Thyroid gland (tissue), 4 donors: ENCODE results near the gene C2orf92.

Source experiments
- POLR2A ChIP-seq, 2 donors: fragments of 450-650 bp; IDR thresholded peaks; one replicate each; pipeline ENCODE4 v1.6.1; 2017; ENCODE audit warnings: antibody characterized with exemption in 2 of 2, mild to moderate bottlenecking in 2 of 2, moderate library complexity in 1 of 2
- TF ChIP-seq, protein P1 (sequence below), 6 experiments: fragments of 200-600 bp in 3 of 6; fragments of 450-650 bp in 3 of 6; sonication (generic) in 3 of 6; IDR thresholded peaks; one replicate each; pipeline ENCODE4 v1.5.1; 2016 to 2019; ENCODE audit warnings: antibody characterized with exemption in 6 of 6, mild to moderate bottlenecking in 2 of 6, inconsistent platforms in 1 of 6, moderate library complexity in 1 of 6

DNA sequence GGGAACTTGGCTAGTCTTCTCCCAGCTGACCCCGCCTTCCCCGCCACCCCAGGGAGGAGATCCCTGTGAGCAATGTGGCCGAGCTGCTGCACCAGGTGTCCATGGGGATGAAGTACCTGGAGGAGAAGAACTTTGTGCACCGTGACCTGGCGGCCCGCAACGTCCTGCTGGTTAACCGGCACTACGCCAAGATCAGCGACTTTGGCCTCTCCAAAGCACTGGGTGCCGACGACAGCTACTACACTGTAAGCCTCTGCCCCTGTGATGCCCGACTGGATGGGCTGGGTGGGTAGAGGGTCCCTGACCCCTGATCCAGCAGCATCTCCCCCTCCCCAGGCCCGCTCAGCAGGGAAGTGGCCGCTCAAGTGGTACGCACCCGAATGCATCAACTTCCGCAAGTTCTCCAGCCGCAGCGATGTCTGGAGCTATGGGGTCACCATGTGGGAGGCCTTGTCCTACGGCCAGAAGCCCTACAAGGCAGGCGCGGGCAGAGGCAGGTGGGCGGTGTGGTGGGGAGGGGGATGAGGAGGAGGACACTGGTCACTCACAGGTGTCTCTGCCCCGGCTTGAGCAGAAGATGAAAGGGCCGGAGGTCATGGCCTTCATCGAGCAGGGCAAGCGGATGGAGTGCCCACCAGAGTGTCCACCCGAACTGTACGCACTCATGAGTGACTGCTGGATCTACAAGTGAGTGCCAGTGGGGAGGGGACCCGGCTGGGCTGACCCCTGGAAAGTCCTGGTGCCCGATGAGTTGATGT lies 68.1 kb downstream of the C2orf92 start:
- TF ChIP-seq, protein P1, sequence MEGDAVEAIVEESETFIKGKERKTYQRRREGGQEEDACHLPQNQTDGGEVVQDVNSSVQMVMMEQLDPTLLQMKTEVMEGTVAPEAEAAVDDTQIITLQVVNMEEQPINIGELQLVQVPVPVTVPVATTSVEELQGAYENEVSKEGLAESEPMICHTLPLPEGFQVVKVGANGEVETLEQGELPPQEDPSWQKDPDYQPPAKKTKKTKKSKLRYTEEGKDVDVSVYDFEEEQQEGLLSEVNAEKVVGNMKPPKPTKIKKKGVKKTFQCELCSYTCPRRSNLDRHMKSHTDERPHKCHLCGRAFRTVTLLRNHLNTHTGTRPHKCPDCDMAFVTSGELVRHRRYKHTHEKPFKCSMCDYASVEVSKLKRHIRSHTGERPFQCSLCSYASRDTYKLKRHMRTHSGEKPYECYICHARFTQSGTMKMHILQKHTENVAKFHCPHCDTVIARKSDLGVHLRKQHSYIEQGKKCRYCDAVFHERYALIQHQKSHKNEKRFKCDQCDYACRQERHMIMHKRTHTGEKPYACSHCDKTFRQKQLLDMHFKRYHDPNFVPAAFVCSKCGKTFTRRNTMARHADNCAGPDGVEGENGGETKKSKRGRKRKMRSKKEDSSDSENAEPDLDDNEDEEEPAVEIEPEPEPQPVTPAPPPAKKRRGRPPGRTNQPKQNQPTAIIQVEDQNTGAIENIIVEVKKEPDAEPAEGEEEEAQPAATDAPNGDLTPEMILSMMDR (IDR thresholded peaks at IDR 0.05), result no peak
- TF ChIP-seq POLR2A (IDR thresholded peaks at IDR 0.05), result no peak
